Retinal pigment epithelial cell (primary cell): ENCODE results near the gene CNPY3.

Experiments
- DNase-seq: peaks from one replicate; pipeline ENCODE4 v3.0.0-alpha.2; 2010; ENCODE audit warnings: low read depth
- H3K4me3 ChIP-seq: 2 replicates; pipeline ENCODE4 v1.5.1; 2011; ENCODE audit warnings: mild to moderate bottlenecking, low read length, control low read depth, moderate library complexity
- TF ChIP-seq, protein P1 (sequence below): conservative IDR thresholded peaks from 2 replicates; pipeline ENCODE4 v1.5.1; 2011; ENCODE audit warnings: low read depth, low read length, control low read depth, inconsistent platforms

The CNPY3 gene

GRCh38 chr6:42909835-42910234 is 19.4 kb upstream of the CNPY3 start:
- TF ChIP-seq, protein P1, sequence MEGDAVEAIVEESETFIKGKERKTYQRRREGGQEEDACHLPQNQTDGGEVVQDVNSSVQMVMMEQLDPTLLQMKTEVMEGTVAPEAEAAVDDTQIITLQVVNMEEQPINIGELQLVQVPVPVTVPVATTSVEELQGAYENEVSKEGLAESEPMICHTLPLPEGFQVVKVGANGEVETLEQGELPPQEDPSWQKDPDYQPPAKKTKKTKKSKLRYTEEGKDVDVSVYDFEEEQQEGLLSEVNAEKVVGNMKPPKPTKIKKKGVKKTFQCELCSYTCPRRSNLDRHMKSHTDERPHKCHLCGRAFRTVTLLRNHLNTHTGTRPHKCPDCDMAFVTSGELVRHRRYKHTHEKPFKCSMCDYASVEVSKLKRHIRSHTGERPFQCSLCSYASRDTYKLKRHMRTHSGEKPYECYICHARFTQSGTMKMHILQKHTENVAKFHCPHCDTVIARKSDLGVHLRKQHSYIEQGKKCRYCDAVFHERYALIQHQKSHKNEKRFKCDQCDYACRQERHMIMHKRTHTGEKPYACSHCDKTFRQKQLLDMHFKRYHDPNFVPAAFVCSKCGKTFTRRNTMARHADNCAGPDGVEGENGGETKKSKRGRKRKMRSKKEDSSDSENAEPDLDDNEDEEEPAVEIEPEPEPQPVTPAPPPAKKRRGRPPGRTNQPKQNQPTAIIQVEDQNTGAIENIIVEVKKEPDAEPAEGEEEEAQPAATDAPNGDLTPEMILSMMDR: no peak
- H3K4me3 ChIP-seq: no peak overlapping the region
- no peak for DNase-seq

DNA sequence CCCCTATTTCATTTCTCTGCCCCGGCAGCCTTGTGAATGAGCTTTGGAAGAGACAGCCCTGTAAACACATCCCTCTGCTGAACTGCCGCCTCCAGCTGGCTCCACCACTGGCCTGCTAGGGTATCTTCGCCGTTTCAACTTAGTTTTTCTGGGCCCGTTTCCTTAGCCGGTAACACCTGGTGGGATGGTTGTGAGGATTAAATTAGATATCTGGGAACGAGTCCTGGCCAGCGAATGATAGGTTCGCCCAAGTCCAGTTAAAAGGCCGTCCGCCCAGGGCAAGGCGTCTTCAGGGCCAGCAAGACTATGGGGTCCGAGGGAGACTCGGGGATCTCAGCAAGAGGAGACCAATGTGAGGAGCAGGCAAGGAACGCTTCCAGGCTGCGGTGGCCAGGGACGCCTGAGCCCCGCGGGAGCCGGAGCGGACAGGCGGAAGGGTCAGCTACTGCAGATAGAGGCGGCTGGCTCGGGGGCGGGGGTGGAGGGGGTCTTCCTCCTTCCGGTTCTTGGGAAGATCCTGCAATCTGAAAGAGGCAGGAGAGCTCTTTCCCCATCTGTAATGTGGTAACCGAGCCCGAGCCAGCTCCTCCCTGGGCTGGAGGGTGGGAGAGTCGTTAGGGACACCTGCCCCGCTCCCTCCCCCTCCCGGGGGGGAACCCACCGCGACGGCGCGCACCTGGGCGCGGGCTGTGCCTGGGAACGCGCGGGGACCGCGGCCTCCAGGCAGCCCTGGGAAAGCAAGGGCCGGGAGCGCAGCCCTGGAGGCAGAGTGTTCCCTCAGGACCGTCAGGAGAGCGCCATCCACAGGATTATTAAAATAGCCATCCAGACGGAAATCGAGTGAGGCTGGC is 17.9 kb upstream of the CNPY3 start:
- TF ChIP-seq, protein P1: peak; percentile 34
- peak overlapping the region; percentile 27 for H3K4me3 ChIP-seq
- DNase-seq: no peak

DNA sequence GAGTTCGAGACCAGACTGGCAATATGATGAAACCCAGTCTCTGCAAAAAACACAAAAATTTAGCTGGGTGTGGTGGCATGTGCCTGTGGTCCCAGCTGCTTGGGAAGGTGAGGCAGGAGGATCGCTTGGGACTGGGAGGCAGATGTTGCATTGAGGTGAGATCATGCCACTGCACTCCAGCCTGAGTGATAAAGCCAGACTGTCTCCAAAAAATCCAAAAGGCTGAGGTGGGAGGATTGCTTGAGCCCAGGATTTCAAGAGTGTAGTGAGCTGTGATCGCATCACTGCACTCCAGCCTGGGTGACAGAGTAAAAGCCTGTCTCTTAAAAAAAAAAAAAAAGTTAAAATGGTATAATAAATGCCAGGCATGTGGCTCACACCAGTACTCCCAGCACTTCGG is 14.7 kb upstream of the CNPY3 start:
- TF ChIP-seq, protein P1: no peak
- DNase-seq: no peak
- no peak overlapping the region for H3K4me3 ChIP-seq

DNA sequence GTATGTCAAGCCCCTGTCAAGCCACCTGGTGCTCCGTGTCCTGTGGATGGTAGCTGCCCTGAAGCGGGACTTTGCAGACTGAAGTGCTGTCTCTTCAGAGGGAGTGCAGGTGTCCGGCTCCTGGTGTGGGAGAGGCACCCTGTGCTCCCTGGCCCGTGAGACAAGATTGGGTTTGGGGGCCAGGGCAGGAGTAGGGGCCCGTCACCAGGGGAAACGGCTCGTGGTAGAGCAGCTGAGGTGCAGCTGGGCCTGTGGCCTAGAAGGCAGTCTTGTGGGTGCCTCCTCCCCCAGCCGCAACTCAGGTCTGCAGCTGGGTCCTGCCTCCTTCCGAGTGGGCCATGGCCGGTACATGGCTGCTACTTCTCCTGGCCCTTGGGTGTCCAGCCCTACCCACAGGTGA is 13.5 kb upstream of the CNPY3 start, which contains the start of gene PTCRA:
PTCRA (plus strand) TSS at position 322 of the 400 bp plus-strand sequence; CDS start at position 339, 17 bp downstream.
- H3K4me3 ChIP-seq: no peak within 1 kb of the TSS
- DNase-seq: no peak
- TF ChIP-seq, protein P1: no peak

DNA sequence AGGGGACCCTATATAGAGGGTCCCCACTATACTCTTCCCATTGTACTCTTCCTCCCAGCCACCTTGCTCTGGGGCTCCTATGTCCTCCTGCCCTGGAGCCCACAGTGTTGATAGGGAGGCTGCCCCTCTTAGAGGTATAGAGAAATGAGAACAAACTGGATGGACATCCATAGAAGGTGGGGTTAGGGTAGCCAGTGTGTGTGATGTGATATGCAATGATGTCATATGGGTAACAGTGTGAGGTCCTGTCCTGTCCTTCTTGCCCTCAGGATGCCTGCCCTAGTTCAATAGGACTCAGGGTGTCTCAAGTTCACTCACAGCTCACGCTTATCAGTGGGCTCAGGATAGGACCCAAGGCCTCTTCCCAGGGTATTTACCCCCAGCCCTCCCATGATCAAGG is 13.0 kb upstream of the CNPY3 start:
- DNase-seq: no peak
- H3K4me3 ChIP-seq: no peak overlapping the region
- TF ChIP-seq, protein P1: no peak

DNA sequence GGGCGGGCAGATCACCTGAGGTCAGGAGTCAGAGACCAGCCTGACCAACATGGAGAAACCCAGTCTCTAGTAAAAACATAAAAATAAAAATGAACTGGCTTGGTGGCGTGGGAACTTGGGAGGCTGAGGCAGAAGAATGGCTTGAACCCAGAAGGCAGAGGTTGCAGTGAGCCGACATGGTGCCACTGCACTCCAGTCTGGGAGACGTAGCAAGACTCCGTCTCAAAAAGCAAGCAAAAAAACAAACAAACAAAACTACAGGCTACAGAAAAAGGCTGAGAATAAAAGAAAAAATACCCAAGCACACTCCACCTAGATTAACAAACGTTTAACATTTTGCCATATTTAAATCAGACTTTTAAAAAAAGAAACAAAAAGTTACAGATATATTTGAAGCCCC is 7.5 kb upstream of the CNPY3 start:
- H3K4me3 ChIP-seq: no peak overlapping the region
- TF ChIP-seq, protein P1: no peak
- DNase-seq: no peak

- H3K4me3 ChIP-seq: no peak overlapping the region
- no peak for DNase-seq
- TF ChIP-seq, protein P1: no peak
Measured at GRCh38 chr6:42923666-42924065, 5.6 kb upstream of the CNPY3 start.
